GM10248 (cell line): Measurements from ENCODE around the gene SP1.
"Not testable (repeated sequence)": the region's sequence is repeated elsewhere in the genome, so short reads cannot be mapped to it uniquely, and the experiment has no call there.

Experiments
- CTCF ChIA-PET: fragments of 300-600 bp; sonication (Branson Sonifier 250); formaldehyde crosslinking; extraction: SDS; loops from one replicate; lab custom pipeline; 2021; ENCODE audit warnings: antibody characterized with exemption; lab: Yijun Ruan, JAX
- POLR2A ChIA-PET: fragments of 350-650 bp; sonication (Branson Sonifier 250); formaldehyde crosslinking; extraction: SDS; loops from one replicate; lab custom pipeline; 2020; ENCODE audit warnings: antibody characterized with exemption; lab: Yijun Ruan, JAX
- DNase-seq: peaks from one replicate; pipeline ENCODE4 v3.0.0; 2012; ENCODE audit errors: extremely low spot score
- CTCF ChIP-seq: IDR thresholded peaks from 2 replicates; pipeline ENCODE4 v1.5.1; 2012; ENCODE audit warnings: mild to moderate bottlenecking, low read depth; ENCODE audit errors: extremely low read depth, missing control alignments, control extremely low read depth

Gene SP1

DNA sequence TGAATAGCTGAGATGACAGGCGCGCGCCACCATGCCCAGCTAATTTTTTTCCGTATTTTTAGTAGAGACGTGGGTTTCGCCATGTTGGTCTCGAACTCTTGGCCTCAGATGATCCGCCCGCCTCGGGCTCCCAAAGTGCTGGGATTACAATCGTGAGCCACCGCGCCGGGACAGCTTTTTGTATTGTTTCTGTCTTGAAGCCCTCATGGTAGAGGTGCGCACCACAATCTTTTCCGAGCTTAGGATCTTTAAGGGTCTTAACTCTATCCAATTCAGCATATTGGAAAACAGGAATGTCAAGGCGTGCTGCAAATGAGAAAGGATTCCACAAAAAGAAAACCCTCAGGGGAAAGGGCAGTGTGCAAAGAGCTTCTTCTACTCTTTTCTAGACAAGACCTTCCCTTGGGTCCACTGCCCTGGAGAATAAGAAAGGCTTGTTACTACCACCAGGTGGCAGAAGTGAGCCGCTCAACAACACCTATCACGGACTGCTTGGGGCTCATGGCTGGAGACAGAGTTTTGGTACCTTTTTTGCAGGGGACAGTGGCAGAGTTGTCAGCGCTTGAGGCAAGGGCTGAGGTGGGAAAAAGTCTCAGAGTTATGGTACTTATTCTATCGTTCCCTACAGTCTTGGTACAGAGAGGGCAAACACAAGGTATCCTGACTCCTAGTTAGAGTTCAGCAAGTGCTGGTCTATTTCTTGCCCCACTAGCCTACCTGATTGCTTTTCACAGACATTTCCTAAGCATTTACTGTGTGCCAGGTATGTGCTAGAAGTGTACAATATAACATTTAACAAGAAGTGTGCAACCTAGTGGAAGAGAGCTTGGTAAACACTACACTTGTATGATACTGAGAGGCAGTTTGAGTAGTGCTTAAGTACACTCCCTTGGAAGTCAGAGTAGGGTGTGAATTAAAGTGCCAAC, 27.4 kb upstream of the SP1 start:
- peak; percentile 79 for DNase-seq
- POLR2A ChIA-PET = interaction anchor here (0.6 kb wide), 1 partner anchor 69 kb away, joined by 5 read pairs; no protein-coding TSS in a partner anchor
- peak; percentile 81 for TF ChIP-seq CTCF
- CTCF ChIA-PET = interaction anchor here (0.6 to 18.4 kb wide), 63 partner anchors 8 to 304 kb away, joined by 3 to 442 read pairs (median 4); partner anchors contain the start of genes AAAS, AMHR2, MAP3K12 and NPFF

GRCh38 chr12:53353257-53353655, 26.7 kb upstream of the SP1 start:
- DNase-seq = no peak
- TF ChIP-seq CTCF = no peak
- ChIA-PET CTCF (interaction anchor here (0.6 to 18.4 kb wide), 26 partner anchors 9 to 303 kb away, joined by 3 to 442 read pairs (median 6); partner anchors contain the start of genes AAAS, AMHR2, NPFF and SP1), POLR2A (no interaction called here)

GRCh38 chr12:53355121-53355520, 24.9 kb upstream of the SP1 start:
- ChIA-PET POLR2A (no interaction called here), CTCF (interaction anchor here (1.6 to 18.4 kb wide), 6 partner anchors 11 to 154 kb away, joined by 5 to 442 read pairs (median 48); partner anchors contain the start of genes AAAS, AMHR2 and NPFF)
- TF ChIP-seq CTCF = no peak
- DNase-seq = no peak

DNA sequence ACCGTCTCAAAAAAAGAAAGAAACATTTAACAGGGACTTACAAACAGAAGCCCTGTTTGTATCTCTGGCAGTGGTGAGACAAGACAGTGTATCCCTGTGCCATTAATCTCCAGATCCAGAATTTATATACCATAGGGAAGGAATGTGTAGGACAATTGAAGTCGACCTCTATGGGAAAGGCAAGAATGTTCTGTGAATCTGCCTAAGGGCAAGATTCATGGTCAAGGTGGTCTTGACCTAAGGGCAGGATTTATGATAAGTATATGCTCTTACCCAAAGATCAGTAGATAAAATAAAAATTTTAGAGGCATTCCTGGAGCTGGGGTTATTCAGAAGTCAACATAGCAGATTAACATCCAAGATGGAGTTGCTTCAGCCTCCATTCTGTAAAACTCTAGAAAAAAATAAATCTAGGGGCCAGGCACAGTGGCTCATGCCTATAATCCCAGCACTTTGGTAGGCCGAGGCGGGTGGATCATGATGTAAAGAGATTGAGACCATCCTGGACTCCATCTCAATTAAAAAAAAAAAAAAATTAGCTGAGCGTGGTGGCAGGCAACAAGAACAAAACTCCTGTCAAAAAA, 21.0 kb upstream of the SP1 start:
- CTCF ChIA-PET = interaction anchor here (18.0 to 18.4 kb wide), 2 partner anchors 33 to 67 kb away, joined by 381 to 442 read pairs; partner anchors contain the start of genes AAAS and AMHR2
- TF ChIP-seq CTCF = no peak
- POLR2A ChIA-PET = interaction anchor here (0.6 kb wide), 1 partner anchor 95 kb away, joined by 3 read pairs; no protein-coding TSS in a partner anchor
- DNase-seq = no peak

DNA sequence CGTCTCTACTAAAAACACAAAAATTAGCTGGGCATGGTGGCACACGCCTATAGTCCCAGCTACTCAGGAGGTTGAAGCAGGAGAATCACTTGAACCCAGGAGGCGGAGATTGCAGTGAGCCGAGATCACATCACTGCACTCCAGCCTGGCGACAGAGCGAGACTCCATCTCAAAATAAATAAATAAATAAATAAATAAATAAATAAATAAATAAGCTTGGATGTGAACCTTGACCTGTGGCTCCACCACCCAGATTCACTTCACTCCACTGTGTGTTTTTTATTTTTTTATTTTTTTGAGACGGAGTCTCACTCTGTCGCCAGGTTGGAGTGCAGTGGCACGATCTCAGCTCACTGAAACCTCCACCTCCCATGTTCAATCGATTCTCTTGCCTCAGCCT, 18.3 kb upstream of the SP1 start:
- CTCF ChIA-PET = interaction anchor here (1.2 to 3.8 kb wide), 8 partner anchors 9 to 202 kb away, joined by 3 to 32 read pairs (median 4); partner anchors contain the start of gene AAAS
- DNase-seq, POLR2A ChIA-PET: not testable (repeated sequence)

GRCh38 chr12:53365245-53365904, 14.6 kb upstream of the SP1 start:
- ChIA-PET CTCF (interaction anchor here (1.0 to 2.2 kb wide), 4 partner anchors 10 to 58 kb away, joined by 3 to 15 read pairs (median 4); partner anchors contain the start of gene AMHR2), POLR2A (no interaction called here)
- no peak for DNase-seq
- TF ChIP-seq CTCF = no peak

- CTCF ChIA-PET = interaction anchor here (1.3 to 2.1 kb wide), 4 partner anchors 8 to 48 kb away, joined by 3 to 6 read pairs (median 4); no protein-coding TSS in a partner anchor
- POLR2A ChIA-PET = not testable (repeated sequence)
Measured at GRCh38 chr12:53373554-53374133, 6.3 kb upstream of the SP1 start.

DNA sequence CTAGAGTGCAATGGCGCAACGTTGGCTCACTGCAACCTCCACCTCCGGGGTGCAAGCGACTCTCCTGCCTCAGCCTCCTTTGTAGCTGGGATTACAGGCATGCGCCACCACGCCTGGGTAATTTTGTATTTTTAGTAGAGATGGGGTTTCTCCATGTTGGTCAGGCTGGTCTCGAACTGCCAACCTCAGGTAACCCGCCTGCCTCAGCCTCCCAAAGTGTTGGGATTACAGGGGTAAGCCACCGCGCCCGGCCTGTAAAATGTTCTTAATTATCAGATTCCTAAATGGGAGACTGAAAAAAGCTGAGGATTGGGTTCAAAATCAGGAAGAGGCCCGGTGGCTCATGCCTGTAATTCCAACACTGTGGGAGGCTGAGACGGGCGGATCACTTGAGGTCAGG, 5.7 kb upstream of the SP1 start:
- DNase-seq, POLR2A ChIA-PET: not testable (repeated sequence)
- CTCF ChIA-PET = interaction anchor here (1.3 to 2.1 kb wide), 4 partner anchors 8 to 47 kb away, joined by 3 to 6 read pairs (median 4); no protein-coding TSS in a partner anchor

More at GRCh38 chr12:53373554-53374133, 6.3 kb upstream of the SP1 start:
- DNase-seq = not testable (repeated sequence)
